Right renal pelvis (tissue), 4 donors: Measurements from ENCODE around the gene SELENOP. TPM values are rescaled to one million over a fixed set of nuclear protein-coding genes. Genes with fewer than 3 reads are reported as not detected.
"Not testable (repeated sequence)": the region's sequence is repeated elsewhere in the genome, so short reads cannot be mapped to it uniquely, and the experiment has no call there.

Experiments used
- DNase-seq, 4 donors: peaks; one replicate each; pipeline ENCODE4 v3.0.0-alpha.2; 2013; ENCODE audit warnings: low read depth in 4 of 4, low spot score in 3 of 4, missing footprints in 1 of 4
- polyA plus RNA-seq, 4 donors: library from polyadenylated mRNA; unstranded; fragments of 120-200 nt; gene quantifications; one replicate each; pipeline ENCODE4 v1.2.1, GENCODE V29; 2013; ENCODE audit not compliant: insufficient read length in 4 of 4

SELENOP gene
- polyA plus RNA-seq, 4 donors = 459 to 611 (median 514) TPM

DNA sequence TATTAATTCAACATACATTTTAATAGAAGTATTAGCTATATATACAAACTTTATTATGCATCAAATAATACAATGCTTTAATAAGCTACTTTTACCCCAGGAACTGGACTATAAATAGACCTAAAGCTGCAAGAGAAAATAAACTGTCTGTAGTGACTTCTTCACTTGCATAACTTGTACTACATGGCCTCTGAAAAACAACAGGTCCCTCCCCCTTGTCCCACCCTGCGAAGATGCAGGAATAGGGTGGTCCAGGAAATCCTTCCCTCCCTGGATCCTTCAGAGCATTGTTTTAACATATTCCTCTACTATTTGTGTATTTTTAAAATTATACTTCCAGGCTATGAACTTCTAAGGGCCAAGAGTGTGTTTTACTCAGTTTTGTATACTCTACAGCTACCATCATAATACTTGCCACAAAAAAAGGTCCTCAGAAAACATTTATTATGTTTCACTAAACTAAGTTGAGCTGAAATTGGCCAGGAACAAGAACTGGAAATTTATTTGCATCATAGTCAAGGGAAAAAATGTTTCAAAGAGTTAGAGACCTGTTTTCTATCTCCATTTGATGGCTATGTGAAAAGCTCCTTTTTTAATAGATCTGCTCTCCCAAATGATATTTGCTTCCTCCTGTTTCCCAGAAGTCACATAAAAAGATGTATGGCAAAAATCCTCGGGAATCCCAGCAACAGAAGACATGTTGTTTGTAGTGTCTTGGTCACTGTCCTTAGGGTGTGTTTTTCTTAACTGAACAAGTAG lies 15.2 kb upstream of the SELENOP start:
- DNase-seq = no peak

- DNase-seq = no peak
Measured at GRCh38 chr5:42825422-42826148, 13.9 kb upstream of the SELENOP start.

- no peak for DNase-seq
Measured at GRCh38 chr5:42824347-42824976, 12.8 kb upstream of the SELENOP start.

DNA sequence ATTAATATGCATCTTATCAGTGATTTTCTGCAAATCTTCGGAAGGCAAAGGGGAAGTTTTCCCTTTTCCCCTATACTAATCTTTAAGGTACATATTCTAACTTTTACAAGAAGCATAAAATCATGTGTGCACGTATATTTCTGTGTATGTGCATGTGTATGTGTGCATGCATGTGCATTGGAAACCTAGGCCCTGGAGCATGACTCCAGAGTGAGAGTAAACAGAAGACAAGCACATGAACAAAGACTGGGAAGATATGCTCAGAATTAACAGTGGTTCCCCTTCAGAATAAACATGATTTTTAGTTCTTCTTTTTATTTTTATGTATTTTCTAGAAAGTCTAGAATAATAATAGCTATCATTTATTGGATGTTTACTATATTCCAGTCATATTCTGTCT lies 10.9 kb upstream of the SELENOP start:
- DNase-seq = no peak

DNA sequence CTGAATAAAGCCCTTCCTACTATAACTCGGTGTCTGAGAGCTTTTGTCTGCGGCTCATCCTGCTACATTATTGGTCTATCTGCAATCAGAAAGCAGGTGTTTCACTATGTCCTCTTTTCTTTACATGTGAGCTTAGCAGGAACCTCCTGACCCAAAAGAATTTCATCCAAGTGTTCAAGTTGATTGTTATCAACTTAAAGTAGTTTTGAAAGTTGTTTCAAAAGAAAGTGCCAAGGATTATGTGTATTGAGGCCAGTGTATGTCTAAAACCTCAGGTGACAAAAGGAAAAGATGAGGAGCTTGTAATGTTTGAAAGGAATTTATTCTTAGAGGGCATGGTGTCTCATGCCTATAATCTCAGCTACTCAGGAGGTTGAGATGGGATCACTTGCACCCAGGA lies 8.1 kb upstream of the SELENOP start:
- DNase-seq = no peak

- not testable (repeated sequence) for DNase-seq
Measured at GRCh38 chr5:42816546-42816945, 4.9 kb upstream of the SELENOP start.

- DNase-seq = peak in 1 of 4 donors; percentile 16
Measured at GRCh38 chr5:42813533-42813932, 1.8 kb upstream of the SELENOP start.

DNA sequence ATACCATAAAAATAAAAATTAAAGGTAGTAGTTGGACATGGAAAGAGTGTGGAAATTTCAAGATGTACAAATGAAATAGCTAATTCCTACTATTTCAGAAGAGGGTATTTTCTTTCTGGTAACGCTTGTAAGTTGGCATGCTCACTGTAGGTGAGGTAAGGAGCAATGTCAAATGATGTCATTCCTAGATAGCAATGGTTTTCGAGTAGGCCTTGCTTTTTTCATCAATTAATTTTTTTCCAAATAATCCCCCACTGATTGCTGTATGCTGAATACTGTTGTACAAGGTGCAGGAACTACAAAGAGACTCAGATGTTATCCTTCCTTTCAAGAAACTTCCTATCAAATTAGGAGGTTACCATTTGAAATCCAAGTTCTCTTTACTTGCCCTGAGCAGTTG lies 928 bp upstream of the SELENOP start:
- DNase-seq = no peak

GRCh38 chr5:42810834-42811590 lies 680 bp downstream of the SELENOP start:
- no peak for DNase-seq

- DNase-seq = no peak
Measured at GRCh38 chr5:42808888-42809611, 2.6 kb downstream of the SELENOP start.

DNA sequence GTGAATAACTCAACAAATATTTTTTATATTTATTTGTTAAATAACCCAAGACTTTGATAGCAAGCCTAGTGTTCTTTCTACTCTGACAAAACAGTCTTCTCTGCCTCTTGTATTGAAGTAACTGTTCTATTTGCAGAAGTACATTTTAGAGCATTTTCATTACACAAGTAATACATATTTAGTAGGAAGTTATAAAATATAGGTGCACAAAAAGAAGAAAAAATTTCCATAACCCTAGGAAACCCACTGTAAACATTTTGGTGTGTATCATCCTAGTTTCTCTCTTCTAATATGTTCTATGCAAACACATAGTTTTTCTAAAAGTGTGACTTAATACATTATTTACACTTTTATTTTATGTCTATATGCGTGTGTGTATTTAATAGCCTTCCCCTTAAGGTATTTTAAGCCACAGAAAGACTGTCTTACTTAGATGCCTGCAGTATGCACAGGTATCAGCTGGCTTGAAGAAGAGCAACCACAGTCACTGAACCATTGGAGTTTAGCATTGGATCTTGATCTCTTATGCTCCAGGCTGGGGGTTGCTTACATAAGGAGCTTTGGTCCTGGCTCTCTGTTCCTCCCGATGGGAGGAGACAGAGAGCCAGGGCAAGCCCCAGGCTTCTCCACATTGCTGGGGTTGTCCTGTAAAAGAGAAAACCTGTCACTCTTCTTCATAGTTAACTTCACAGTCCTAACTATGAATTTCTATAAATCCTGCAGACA lies 3.8 kb downstream of the SELENOP start:
- DNase-seq = no peak

DNA sequence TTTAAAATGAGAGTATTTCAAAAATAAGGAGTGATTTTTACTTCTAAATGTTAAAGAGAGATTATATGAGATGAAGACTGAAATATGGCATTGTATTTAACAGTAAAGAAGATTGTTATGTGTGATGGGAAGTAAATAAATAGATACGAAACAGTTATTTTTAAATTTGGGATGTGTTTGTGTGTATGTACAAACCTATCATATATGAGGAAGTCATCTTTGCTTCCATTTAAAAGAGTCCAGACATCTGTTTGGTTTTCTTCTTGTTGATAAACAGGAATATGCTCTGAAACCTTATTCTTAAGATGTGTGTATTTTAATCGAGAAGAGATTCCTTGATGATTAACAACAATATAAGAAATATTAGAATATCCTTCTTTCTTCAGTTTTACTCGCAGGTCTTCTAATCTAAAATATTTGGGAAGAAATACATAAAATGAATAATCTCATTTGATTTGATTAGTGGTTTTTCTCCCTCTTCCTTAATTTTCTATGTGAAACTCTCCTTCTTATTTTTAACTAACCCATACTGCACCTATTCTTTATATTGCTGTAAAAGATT lies 4.9 kb downstream of the SELENOP start:
- DNase-seq = no peak

GRCh38 chr5:42806004-42806700 lies 5.5 kb downstream of the SELENOP start:
- DNase-seq = no peak

DNA sequence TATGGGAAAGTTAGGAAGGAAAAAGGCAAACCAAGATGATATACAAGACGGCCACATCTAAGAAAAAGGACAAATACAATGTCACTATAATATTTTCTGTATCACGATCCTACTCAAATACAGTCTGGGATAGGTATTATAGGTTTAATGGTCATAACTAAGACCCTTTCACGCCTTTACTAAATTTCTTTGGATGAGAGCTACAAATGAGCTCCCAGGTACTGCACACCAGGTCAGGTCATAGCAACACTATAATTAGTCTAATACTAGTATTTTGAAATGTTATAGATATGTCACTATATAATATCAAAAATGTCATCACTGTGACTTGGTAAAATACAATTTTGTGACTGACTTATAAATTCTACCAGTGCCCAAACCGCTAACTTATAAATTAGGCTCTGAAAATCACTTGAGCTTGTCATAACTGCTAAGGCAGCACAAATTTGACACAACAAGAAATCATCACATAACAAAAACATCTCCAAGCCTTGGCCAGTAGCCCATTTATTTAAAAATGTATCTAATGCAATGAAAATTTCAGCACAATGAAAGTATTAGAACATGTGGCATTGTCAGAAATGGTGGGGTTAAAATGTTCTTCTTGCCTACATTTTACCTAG lies 6.9 kb downstream of the SELENOP start:
- no peak for DNase-seq

GRCh38 chr5:42801516-42802166 lies 10.1 kb downstream of the SELENOP start:
- DNase-seq = no peak

DNA sequence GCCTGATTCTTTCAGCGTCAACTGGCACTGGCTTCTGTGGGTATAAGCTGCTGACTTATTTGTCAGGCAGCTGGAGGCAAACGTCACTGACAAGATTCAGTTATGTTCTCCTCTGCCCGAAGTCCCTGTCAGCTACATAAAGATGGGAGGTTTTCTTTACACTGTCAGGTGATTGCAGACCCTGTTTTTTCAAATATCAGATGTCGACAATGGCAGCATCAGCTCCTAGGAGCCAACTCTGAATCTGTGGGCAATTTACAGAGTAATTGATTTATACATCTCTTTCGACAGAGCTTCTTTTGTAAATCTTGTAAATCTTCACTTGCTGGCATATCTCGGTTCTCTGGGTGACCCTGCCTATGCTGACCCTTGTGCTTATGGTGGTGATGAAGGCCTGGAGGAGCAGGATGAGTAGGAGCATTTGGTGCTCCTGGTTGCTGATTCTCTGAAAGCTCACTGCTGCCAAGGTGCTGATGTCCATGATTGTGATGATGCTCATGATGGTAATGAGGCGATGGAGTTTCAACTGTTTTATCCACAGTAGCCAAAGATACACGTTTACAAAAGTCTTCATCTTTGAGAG lies 10.9 kb downstream of the SELENOP start:
- no peak for DNase-seq

DNA sequence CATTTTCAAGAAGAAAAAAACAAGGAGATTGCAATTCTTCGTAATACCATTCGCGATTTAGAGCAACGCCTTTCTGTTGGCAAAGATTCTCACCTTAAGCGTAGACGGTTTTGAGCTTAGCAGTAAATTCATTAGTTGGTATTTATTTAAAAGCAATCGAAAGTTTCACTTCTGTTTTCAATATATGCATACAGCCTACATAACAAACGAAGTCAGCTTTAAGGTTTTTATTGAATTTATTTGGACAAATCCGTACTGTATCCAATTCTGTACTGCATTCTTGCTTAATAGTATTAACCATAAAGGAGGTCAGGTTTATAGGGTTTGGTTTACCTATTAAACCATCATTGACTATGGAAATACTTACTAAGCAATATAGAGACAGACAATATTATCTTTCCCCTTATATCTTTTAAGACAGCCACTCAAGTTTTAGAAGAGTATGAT lies 12.0 kb downstream of the SELENOP start:
- no peak for DNase-seq
